Measurements from ENCODE around the gene CCDC6.
"Not testable (repeated sequence)": the region's sequence is repeated elsewhere in the genome, so short reads cannot be mapped to it uniquely, and the experiment has no call there.

The CCDC6 gene

DNA sequence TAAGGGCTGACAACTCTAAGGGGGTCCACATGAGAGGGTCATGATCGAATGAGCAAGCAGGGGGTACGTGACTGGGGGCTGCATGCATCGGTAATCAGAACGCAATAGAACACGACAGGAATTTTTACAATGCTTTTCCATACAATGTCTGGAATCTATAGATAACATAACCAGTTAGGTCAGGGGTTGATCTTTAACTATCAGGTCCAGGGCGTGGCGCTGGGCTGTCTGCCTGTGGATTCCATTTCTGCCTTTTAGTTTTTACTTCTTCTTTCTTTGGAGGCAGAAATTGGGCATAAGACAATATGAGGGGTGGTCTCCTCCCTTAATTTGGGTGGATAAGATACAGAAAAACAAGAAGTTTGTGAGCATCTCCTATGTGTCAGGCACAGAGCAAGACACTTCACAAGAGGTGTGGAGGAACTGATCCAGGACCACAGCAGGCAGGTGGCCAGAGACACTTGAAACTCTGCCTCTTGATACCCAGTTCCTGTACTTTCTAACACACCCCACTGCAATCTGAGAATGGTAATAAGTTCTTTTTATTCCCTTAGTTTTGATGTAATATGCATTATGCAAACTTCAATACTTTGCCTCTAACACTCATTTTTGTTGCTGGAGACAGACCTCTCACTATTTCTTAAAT lies 135.1 kb downstream of the CCDC6 start:
- no peak for DNase-seq (ENCODE audit: low read depth in 2 of 3, low spot score in 1 of 3)

DNA sequence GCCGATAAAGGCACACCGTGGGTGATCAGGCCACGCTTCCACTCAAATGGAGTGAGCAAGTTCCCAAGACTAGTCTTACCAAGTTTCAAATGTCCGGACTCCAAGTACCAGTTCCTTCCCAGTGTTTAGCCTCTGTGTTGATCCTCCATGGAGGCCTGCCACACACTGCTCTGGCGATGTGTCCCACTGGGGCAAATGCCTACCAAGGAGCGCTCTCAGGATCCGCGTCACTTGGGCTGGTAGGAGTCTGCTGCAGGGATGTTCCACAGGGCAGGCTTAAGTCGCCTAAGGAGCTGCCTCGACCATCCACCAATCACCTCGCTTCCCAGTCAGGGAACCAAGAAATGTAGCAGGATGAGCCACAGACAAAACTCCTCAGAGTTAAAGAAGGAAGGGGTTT lies 135.7 kb downstream of the CCDC6 start:
- no peak for DNase-seq (ENCODE audit: low read depth in 2 of 3, low spot score in 1 of 3)

- no peak for DNase-seq (ENCODE audit: low read depth in 2 of 3, low spot score in 1 of 3)
Observed at GRCh38 chr10:59762505-59762904, 143.9 kb downstream of the CCDC6 start.

DNA sequence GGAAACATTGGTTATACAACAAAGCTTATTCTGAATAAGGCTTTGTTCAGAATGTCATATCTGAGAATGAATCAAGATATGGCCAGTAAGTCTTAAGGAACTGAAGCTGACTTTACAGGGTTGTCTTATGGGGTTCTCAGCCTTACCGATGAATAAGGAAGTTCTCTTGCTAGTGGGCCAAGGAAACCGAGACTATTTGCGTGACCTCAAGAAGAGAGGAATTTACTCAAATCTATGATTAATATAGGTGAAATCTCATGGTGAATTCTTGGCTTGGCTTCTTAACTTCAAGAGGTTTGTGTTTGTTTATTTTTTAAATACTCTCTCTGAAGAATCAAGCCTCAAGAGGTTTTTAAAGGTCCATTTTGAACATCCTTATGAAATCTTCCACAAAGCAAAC lies 148.4 kb downstream of the CCDC6 start:
- no peak for DNase-seq (ENCODE audit: low read depth in 2 of 3, low spot score in 1 of 3)

DNA sequence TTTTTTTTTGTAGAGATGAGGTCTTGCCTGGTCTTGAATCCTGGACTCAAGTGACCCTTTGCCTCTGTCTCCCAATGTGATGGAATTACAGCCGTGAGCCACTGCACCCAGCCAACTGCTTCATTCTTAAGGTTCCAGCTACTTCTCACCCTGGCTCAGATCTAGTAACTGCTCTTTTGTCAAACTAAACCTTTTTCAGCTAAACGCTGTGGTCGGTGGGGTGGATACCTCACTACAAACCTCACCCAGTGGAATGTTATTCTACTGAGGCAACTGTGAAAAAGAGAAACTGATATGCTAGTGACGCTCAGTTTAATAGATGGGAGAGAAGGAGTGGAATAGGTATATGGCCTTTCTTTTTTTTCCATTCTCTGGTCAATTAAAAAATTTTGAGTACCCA lies 151.4 kb downstream of the CCDC6 start:
- no peak for DNase-seq (ENCODE audit: low read depth in 2 of 3, low spot score in 1 of 3)

DNA sequence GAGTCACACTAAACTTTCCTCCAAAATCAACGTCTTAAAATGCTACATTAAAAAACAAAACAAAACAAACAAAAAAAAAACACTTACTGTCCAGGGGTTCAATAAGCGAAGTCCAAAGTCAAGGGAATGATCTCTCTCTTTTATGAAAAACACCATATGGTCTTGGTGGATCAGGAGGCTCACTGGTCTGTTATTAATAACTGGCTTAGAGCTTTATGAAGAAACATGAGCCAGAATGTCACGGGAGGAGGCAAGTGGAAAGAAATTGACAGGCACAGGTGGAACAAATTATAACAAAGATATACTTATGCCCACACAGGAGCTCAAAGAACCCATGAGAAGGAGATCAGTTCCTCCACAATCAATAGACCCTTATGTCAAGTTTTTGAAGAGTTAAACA lies 153.1 kb downstream of the CCDC6 start, which contains the start of gene MRLN:
Gene MRLN (minus strand): TSS at position 189 of the 400 bp plus-strand sequence.
- no peak for DNase-seq (ENCODE audit: low read depth in 2 of 3, low spot score in 1 of 3)

- no peak for DNase-seq (ENCODE audit: low read depth in 2 of 3, low spot score in 1 of 3)
Observed at GRCh38 chr10:59752278-59752940, 153.9 kb downstream of the CCDC6 start.

DNA sequence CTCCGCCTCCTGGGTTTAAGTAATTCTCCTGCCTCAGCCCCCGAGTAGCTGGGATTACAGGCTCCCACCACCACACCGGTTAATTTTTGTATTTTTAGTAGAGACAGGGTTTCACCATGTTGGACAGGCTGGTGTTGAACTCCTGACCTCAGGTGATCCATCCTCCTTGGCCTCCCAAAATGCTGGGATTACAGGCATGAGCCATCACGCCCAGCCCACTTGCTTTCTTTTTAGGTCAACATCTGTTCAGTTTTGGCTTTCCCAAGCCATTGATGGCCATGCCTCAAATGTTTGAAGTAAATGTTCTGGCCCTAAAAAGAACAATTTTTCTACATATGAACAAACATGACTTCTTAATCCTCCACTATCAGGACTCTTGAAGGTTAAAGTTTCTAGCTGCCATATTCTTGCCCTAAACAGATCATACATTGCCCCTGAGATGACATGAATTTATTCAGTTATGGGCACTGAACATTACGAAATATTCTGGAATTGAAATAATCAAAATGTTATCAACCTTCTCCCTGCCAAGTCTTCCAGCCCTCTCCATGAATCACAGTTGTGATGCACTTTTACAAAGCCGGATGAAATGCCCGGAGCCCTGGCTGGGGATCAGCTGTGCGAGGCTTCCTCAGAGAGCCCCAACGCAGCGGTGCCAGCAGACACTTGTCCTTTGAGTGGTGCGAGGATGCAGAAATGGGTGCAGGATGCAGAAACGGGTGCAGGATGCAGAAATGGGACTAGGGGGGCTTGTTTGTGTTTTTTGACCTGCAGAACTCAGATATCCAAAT lies 156.0 kb downstream of the CCDC6 start:
- no peak for DNase-seq (ENCODE audit: low read depth in 2 of 3, low spot score in 1 of 3)

DNA sequence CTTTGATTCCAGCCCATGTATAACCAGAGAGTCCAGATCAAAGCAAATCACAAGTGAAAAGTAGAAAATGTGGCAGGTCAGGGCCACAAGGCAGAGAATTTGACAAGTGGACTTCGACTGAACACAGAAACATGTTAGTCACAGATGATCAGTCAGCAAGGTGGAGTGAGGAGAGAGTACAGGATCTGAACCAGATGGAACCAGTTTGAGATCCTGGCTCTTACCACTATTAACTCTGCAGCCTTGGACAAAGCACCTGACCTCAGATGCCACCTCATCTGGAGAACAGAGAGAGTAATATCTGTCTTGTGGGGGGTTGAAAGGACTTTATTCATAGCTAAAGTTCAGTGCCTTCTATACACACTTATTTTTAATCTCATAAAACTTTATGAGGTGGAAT lies 157.5 kb downstream of the CCDC6 start:
- DNase-seq (ENCODE audit: low read depth in 2 of 3, low spot score in 1 of 3): no peak

DNA sequence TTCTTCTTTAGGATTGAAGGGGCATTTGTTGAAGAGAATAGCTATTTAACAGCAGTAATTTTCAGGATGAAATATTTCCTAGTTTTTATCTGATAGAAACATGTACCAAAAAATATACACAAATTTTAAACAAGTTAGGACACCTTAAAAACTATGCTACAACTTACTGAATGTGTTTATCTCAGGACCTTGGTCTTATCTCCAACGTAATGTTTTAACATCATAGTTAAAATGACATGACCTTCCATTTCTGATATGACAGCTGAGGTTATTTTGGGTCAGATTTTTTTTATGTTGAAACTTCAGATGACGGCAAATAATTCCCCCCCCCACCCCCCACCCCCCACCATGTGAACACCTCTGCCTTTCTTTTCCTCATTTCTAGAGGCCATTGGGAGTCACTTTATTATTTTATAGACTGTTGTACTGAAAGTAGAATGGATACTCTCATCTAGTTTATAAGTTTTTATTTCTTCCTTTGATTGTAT lies 161.1 kb downstream of the CCDC6 start:
- no peak for DNase-seq (ENCODE audit: low read depth in 2 of 3, low spot score in 1 of 3)

GRCh38 chr10:59744762-59745161 lies 161.6 kb downstream of the CCDC6 start:
- not testable (repeated sequence) for DNase-seq (ENCODE audit: low read depth in 2 of 3, low spot score in 1 of 3)

DNA sequence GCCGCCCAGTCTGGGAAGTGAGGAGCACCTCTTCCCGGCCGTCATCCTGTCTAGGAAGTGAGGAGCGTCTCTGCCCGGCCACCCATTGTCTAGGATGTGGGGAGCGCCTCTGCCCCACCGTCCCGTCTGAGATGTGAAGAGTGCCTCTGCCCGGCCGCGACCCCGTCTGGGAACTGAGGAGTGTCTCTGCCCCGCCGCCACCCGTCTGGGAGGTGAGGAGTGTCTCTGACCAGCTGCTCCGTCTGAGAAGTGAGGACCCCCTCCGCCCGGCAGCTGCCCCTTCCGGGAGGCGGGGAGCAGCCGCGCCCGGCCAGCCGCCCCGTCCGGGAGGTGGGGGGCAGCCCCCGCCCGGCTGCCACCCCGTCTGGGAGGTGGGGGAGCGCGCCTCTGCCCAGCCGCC lies 162.2 kb downstream of the CCDC6 start:
- DNase-seq (ENCODE audit: low read depth in 2 of 3, low spot score in 1 of 3): not testable (repeated sequence)

DNA sequence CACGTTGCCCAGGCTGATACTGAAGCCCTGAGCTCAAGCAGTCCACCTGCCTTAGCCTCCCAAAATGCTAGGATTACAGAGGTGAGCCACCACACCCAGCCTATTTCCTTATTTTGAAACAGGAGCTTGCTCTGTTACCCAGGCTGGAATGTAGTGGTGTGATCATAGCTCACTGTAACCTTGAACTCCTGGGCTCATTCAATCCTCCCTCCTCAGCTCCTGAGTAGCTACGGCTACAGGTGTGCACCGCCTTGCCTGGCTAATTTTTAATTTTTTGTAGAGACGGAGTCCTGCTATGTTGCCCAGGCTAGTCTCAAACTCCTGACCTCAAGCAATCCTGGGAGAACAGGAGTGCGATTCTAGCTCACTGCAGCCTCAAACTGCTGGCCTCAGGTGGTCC lies 164.8 kb downstream of the CCDC6 start:
- DNase-seq (ENCODE audit: low read depth in 2 of 3, low spot score in 1 of 3): no peak

DNA sequence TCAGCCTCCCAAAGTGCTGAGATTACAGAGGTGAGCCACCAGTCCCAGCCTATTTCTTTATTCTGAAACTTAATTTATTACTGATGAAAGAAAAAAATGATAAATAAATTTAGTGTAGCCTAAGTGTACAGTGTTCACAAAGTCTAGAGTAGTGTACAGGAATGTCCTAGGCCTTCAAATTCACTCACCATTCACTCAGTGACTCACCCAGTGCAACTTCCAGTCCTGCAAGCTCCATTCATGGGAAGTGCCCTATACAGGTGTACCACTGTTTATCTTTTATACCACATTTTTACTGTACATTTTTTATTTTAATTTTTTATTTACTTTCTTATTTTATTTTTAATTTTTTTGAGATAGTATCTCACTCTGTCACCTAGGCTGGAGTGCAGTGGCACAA lies 165.3 kb downstream of the CCDC6 start:
- no peak for DNase-seq (ENCODE audit: low read depth in 2 of 3, low spot score in 1 of 3)
